ENCODE measurements around the gene SRL. TPM values are rescaled to one million over a fixed set of nuclear protein-coding genes. Genes with fewer than 3 reads are reported as not detected.

Gene SRL
- total RNA-seq, 6 experiments from 2014 or later: 0.18 to 0.62 (median 0.28) TPM

GRCh38 chr16:4204521-4204920, 37.4 kb downstream of the SRL start:
- TF ChIP-seq POLR2A (IDR thresholded peaks at IDR 0.05): no peak
- TF ChIP-seq CTCF (IDR thresholded peaks at IDR 0.05): no peak
- DNase-seq (no peak), ATAC-seq (no peak)
- intact Hi-C loops (cut with DNase I): loop anchor here (5.0 kb wide), 2 partner anchors 128 to 133 kb away; no protein-coding TSS in a partner anchor
- H3K4me1 ChIP-seq: peaks cover 0 to 4% (median 0%) of the 10 kb centered on the region in 4 donors
- H3K27me3 ChIP-seq: no peaks in the 10 kb centered on the region
- H3K9me3 ChIP-seq: no peaks in the 10 kb centered on the region
- H3K27ac ChIP-seq: no peak overlapping the region
- 81% methylated on average over 3 of the region's 9 CpGs for WGBS (ENCODE audit: insufficient coverage, low coverage, low lambda C conversion rate, missing lambda C conversion rate)
- H3K36me3 ChIP-seq: no peaks in the 10 kb centered on the region
- H3K4me3 ChIP-seq: no peak overlapping the region

GRCh38 chr16:4203748-4204147, 38.1 kb downstream of the SRL start:
- ATAC-seq (no peak), DNase-seq (no peak)
- no peak for TF ChIP-seq CTCF (IDR thresholded peaks at IDR 0.05)
- no peak for TF ChIP-seq POLR2A (IDR thresholded peaks at IDR 0.05)
- H3K9me3 ChIP-seq: no peaks in the 10 kb centered on the region
- intact Hi-C loops (cut with DNase I): loop anchor here (5.0 kb wide), 2 partner anchors 129 to 134 kb away; no protein-coding TSS in a partner anchor
- H3K27ac ChIP-seq: no peak overlapping the region
- H3K4me3 ChIP-seq: no peak overlapping the region
- WGBS (ENCODE audit: insufficient coverage, low coverage, low lambda C conversion rate, missing lambda C conversion rate): 89% methylated on average over 6 of the region's 11 CpGs
- no peaks in the 10 kb centered on the region for H3K27me3 ChIP-seq
- no peaks in the 10 kb centered on the region for H3K4me1 ChIP-seq
- H3K36me3 ChIP-seq: no peaks in the 10 kb centered on the region

DNA sequence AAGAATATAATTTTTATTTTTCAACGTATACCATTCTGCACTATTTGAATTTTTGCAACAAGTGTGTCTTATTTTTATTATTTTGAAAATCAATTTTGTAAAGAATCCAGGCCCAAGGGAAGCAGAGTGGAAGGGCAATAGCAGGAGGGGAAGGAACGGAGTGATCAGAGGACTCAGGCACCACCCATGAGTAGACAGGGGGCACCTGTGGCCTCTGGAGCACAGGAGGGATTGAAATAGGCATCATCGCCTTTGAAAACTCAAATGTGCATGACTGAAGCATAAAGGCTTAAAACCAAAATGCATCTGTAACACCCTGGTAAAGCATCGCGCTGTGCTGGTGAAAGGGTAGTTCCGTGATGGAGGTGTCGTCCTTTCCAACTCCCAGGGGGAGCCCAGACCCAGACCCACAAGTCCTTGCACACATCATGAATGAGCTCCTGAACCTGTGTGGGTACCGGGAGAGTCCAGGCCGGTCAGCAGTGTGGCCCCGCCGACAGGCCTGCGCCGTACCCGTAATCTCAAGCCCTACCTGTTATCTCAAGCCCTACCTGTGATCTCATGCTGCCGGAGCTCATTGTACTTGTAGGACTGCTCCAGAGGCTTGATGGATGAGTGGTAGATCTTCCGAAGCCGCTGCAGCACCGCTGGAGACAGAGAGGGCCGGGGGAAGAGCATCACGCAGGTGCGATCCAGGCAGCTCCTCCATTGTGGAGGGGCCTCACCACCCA, 39.1 kb downstream of the SRL start:
- no peak for TF ChIP-seq POLR2A (IDR thresholded peaks at IDR 0.05)
- TF ChIP-seq CTCF (IDR thresholded peaks at IDR 0.05): no peak
- H3K4me3 ChIP-seq: no peak overlapping the region
- intact Hi-C loops (cut with DNase I): loop anchor here (5.0 kb wide), 2 partner anchors 130 to 135 kb away; no protein-coding TSS in a partner anchor
- no peaks in the 10 kb centered on the region for H3K27me3 ChIP-seq
- whole genome bisulfite sequencing (ENCODE audit: insufficient coverage, low coverage, low lambda C conversion rate, missing lambda C conversion rate): 90% methylated on average over 11 of the region's 21 CpGs
- DNase-seq (no peak), ATAC-seq (no peak)
- no peak overlapping the region for H3K27ac ChIP-seq
- H3K9me3 ChIP-seq: no peaks in the 10 kb centered on the region
- H3K36me3 ChIP-seq: no peaks in the 10 kb centered on the region
- H3K4me1 ChIP-seq: no peaks in the 10 kb centered on the region

GRCh38 chr16:4200781-4201137, 41.1 kb downstream of the SRL start:
- no peak overlapping the region for H3K27ac ChIP-seq
- no peaks in the 10 kb centered on the region for H3K4me1 ChIP-seq
- H3K9me3 ChIP-seq: no peaks in the 10 kb centered on the region
- no peaks in the 10 kb centered on the region for H3K27me3 ChIP-seq
- DNase-seq (no peak), ATAC-seq (no peak)
- no peak for TF ChIP-seq POLR2A (IDR thresholded peaks at IDR 0.05)
- no peak for TF ChIP-seq CTCF (IDR thresholded peaks at IDR 0.05)
- H3K4me3 ChIP-seq: no peak overlapping the region
- intact Hi-C loops (cut with DNase I): loop anchor here (5.0 kb wide), 2 partner anchors 132 to 137 kb away; no protein-coding TSS in a partner anchor
- WGBS (ENCODE audit: insufficient coverage, low coverage, low lambda C conversion rate, missing lambda C conversion rate): 100% methylated on average over 1 of the region's 1 CpG
- no peaks in the 10 kb centered on the region for H3K36me3 ChIP-seq
